ENCODE data around the gene RNPEP.

Gene RNPEP

DNA sequence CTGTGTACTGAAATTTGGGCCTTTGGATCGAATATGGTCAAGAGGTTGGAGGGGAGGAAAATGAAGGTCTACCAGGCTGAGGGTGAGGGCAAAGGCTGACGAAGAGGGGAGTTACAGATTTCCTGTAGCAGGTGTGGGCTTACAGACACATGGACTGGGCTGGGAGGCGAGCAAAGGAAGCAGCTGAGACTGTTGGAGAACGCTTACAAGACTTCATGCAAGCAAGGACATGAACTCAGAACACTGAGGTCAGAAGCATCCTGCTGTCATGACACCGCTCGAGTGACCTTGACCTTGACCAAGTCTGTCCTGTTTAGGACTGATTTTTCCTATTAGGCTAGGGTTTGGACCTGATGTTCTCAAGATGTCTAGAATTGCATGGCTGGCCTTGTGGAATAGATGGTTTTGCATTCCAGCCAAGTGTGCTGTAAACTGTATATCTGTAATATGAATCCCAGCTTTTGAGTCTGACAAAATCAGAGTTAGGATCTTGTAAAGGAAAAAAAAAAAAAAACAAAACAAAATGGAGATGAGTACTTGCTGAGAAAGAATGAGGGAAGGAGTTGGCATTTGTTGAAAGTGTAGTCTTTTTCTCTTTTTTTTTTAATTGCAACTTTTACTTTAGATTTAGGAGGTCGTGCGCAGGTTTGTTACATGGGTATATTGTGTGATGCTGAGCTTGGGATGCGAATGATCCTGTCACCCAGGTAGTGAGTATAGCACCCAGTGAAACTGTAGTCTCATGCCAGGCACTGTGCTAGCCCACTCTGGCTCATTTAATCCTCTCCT lies 33.8 kb downstream of the RNPEP start:
- Histone ChIP-seq H2BK5ac (ENCODE audit: low read depth, low read length, poor library complexity, severe bottlenecking) (no peak overlapping the region), H3K27ac (ENCODE audit: low read length, poor library complexity, severe bottlenecking) (no peak overlapping the region), H3K4ac (ENCODE audit: low read depth in 1 of 2, low read length in 2 of 2) (no peak overlapping the region), H2BK15ac (ENCODE audit: low read depth, poor library complexity, severe bottlenecking) (no peak overlapping the region), H3K4me1 (ENCODE audit: control insufficient read depth, insufficient read depth, low read depth, low read length) (peaks cover 54% of the 10 kb centered on the region), H2AFZ (ENCODE audit: low read depth, low read length) (no peak overlapping the region), H3K27me3 (ENCODE audit: control insufficient read depth in 1 of 2, insufficient read depth in 1 of 2, low read length in 2 of 2) (peaks cover 0 to 20% of the 10 kb centered on the region in 2 experiments), H3K36me3 (ENCODE audit: control insufficient read depth in 1 of 2, insufficient read depth in 2 of 2, low read depth in 1 of 2, low read length in 2 of 2) (peaks cover 0 to 65% of the 10 kb centered on the region in 2 experiments), H3K23ac (ENCODE audit: low read length in 2 of 2) (no peak overlapping the region), H4K91ac (ENCODE audit: low read length) (no peak overlapping the region), H3K18ac (ENCODE audit: low read depth in 1 of 2, low read length in 2 of 2) (no peak overlapping the region), H2AK5ac (ENCODE audit: low read length, severe bottlenecking) (no peak overlapping the region), H3K4me3 (ENCODE audit: insufficient read depth in 1 of 2, low read depth in 1 of 2, low read length in 2 of 2) (no peak overlapping the region), H3K14ac (ENCODE audit: low read length in 2 of 2) (no peak overlapping the region), H3K9ac (ENCODE audit: low read length) (no peak overlapping the region), H3K79me1 (replicated peaks; ENCODE audit: low read length, poor library complexity, severe bottlenecking) (peaks cover 24% of the 10 kb centered on the region), H2BK12ac (ENCODE audit: low read length in 2 of 2) (no peak overlapping the region), H3K9me3 (ENCODE audit: control insufficient read depth, low read length) (no peaks in the 10 kb centered on the region), H2BK120ac (ENCODE audit: low read depth, low read length) (no peak overlapping the region), H3K4me2 (ENCODE audit: low read length, poor library complexity, severe bottlenecking) (no peak overlapping the region), H4K8ac (ENCODE audit: low read length) (no peak overlapping the region)
- no peak for DNase-seq
- 93% methylated on average over 9 of the region's 9 CpGs for WGBS

DNA sequence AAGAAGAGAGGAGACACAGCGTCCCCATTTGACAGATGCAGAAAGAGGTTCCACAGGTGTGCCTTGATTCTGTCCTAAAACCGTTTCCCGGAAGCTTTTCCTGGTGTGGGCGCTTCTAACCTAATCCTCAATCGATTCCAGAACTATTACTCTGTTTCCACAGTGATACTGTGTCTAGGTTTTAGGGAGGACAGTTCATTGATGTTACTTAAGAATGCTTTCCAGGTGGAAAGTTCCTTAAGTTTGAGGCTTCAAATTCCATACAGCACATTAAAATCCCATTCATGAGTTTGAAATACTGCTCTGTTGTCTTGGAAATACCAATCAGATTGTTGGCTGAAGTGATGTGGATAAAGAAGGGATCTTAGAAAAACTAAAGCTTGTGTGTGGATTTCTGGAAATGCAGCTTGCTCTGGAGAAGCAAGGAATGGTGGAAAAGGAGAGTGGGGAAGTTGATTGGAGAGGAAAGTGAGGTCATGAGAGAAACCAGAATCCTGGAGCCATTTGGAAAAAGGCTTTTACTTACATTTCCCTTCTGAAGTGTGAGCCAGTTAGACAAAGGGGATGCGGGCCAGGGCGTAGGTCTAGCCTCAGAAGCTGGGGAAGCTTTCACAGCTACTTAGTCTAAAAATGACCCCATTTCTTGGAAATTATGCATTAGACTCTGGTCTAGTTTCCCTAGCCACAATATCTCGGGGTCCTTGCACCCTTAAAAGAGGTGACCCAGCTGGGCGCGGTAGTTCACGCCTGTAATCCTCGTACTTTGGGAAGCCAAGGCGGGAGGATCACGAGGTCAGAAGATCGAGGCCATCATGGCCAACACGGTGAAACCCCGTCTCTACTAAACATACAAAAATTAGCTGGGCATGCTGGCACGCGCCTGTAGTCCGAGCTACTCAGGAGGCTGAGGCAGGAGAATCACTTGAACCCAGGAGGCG lies 34.6 kb downstream of the RNPEP start:
- H3K4me1 ChIP-seq (ENCODE audit: control insufficient read depth, insufficient read depth, low read depth, low read length): peaks cover 48% of the 10 kb centered on the region
- H3K27me3 ChIP-seq (ENCODE audit: control insufficient read depth in 1 of 2, insufficient read depth in 1 of 2, low read length in 2 of 2): peaks cover 0 to 16% of the 10 kb centered on the region in 2 experiments
- no peak overlapping the region for H3K4me3 ChIP-seq (ENCODE audit: insufficient read depth in 1 of 2, low read depth in 1 of 2, low read length in 2 of 2)
- no peak overlapping the region for H3K4ac ChIP-seq (ENCODE audit: low read depth in 1 of 2, low read length in 2 of 2)
- no peak overlapping the region for H2BK12ac ChIP-seq (ENCODE audit: low read length in 2 of 2)
- H2BK120ac ChIP-seq (ENCODE audit: low read depth, low read length): no peak overlapping the region
- no peak overlapping the region for H3K14ac ChIP-seq (ENCODE audit: low read length in 2 of 2)
- H2AK5ac ChIP-seq (ENCODE audit: low read length, severe bottlenecking): no peak overlapping the region
- H3K9me3 ChIP-seq (ENCODE audit: control insufficient read depth, low read length): no peaks in the 10 kb centered on the region
- no peak overlapping the region for H2BK15ac ChIP-seq (ENCODE audit: low read depth, poor library complexity, severe bottlenecking)
- H3K9ac ChIP-seq (ENCODE audit: low read length): no peak overlapping the region
- H3K18ac ChIP-seq (ENCODE audit: low read depth in 1 of 2, low read length in 2 of 2): no peak overlapping the region
- 94% methylated on average over 19 of the region's 21 CpGs for WGBS
- H3K4me2 ChIP-seq (ENCODE audit: low read length, poor library complexity, severe bottlenecking): no peak overlapping the region
- no peak overlapping the region for H4K91ac ChIP-seq (ENCODE audit: low read length)
- peaks cover 0 to 61% of the 10 kb centered on the region in 2 experiments for H3K36me3 ChIP-seq (ENCODE audit: control insufficient read depth in 1 of 2, insufficient read depth in 2 of 2, low read depth in 1 of 2, low read length in 2 of 2)
- no peak overlapping the region for H3K27ac ChIP-seq (ENCODE audit: low read length, poor library complexity, severe bottlenecking)
- H2BK5ac ChIP-seq (ENCODE audit: low read depth, low read length, poor library complexity, severe bottlenecking): no peak overlapping the region
- H2AFZ ChIP-seq (ENCODE audit: low read depth, low read length): no peak overlapping the region
- DNase-seq: no peak
- H4K8ac ChIP-seq (ENCODE audit: low read length): no peak overlapping the region
- peaks cover 24% of the 10 kb centered on the region for H3K79me1 ChIP-seq (replicated peaks; ENCODE audit: low read length, poor library complexity, severe bottlenecking)
- H3K23ac ChIP-seq (ENCODE audit: low read length in 2 of 2): no peak overlapping the region

DNA sequence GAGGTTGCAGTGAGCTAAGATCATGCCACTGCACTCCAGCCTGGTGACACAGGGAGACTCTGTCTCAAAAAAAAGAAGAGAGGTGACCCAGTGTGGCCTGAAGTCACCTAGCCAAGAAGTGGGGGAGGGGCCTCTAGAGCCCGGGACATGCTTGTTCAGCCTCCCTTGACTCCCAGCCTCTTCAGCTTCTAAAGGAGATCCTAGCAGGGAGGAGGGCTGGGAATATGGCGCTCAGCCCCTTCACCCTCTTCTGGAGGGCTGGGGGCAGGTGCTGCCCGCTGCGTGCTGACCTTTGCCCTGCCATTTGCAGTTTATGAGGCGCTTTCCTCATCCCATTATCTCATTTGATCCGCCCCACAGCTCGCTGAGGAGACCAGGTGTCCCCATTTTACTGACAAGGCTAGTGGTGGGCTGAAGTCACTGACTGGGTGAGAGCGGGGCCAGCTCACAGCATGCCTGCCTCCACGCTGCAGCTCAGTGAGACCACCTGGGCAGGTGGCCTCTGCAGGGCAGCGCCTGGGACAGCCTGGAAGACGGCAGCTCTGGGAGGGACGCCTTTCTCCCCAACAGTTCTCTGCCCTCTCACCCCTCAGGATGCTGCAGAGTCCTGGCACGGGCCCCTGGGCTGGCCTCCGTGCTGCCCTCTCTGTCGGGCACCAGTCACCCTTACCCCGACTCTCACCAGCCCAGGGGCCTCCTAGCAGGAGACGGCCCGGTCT lies 35.5 kb downstream of the RNPEP start:
- Histone ChIP-seq H3K4me3 (ENCODE audit: insufficient read depth in 1 of 2, low read depth in 1 of 2, low read length in 2 of 2) (no peak overlapping the region), H2BK120ac (ENCODE audit: low read depth, low read length) (no peak overlapping the region), H3K23ac (ENCODE audit: low read length in 2 of 2) (no peak overlapping the region), H2BK12ac (ENCODE audit: low read length in 2 of 2) (no peak overlapping the region), H3K14ac (ENCODE audit: low read length in 2 of 2) (no peak overlapping the region), H3K27me3 (ENCODE audit: control insufficient read depth in 1 of 2, insufficient read depth in 1 of 2, low read length in 2 of 2) (peaks cover 0 to 15% of the 10 kb centered on the region in 2 experiments), H3K9ac (ENCODE audit: low read length) (no peak overlapping the region), H3K9me3 (ENCODE audit: control insufficient read depth, low read length) (no peaks in the 10 kb centered on the region), H3K36me3 (ENCODE audit: control insufficient read depth in 1 of 2, insufficient read depth in 2 of 2, low read depth in 1 of 2, low read length in 2 of 2) (peaks cover 0 to 52% of the 10 kb centered on the region in 2 experiments), H2BK15ac (ENCODE audit: low read depth, poor library complexity, severe bottlenecking) (no peak overlapping the region), H4K8ac (ENCODE audit: low read length) (no peak overlapping the region), H3K4me2 (ENCODE audit: low read length, poor library complexity, severe bottlenecking) (no peak overlapping the region), H2BK5ac (ENCODE audit: low read depth, low read length, poor library complexity, severe bottlenecking) (no peak overlapping the region), H4K91ac (ENCODE audit: low read length) (no peak overlapping the region), H3K79me1 (replicated peaks; ENCODE audit: low read length, poor library complexity, severe bottlenecking) (peaks cover 21% of the 10 kb centered on the region), H3K4ac (ENCODE audit: low read depth in 1 of 2, low read length in 2 of 2) (no peak overlapping the region), H2AK5ac (ENCODE audit: low read length, severe bottlenecking) (no peak overlapping the region), H3K27ac (ENCODE audit: low read length, poor library complexity, severe bottlenecking) (no peak overlapping the region), H3K18ac (ENCODE audit: low read depth in 1 of 2, low read length in 2 of 2) (no peak overlapping the region), H2AFZ (ENCODE audit: low read depth, low read length) (no peak overlapping the region), H3K4me1 (ENCODE audit: control insufficient read depth, insufficient read depth, low read depth, low read length) (peaks cover 42% of the 10 kb centered on the region)
- WGBS: 77% methylated on average over 13 of the region's 18 CpGs
- no peak for DNase-seq

Data from mesenchymal stem cell (in vitro differentiated cells and primary cell).